HG03108 (cell line): ENCODE results near the gene LAMA2.

Experiments used
- ATAC-seq: cut with Tn5 transposase; IDR thresholded peaks from one replicate; pipeline ENCODE4 v1.9.1; 2021; ENCODE audit warnings: moderate library complexity; ENCODE audit not compliant: unreplicated experiment

The LAMA2 gene

DNA sequence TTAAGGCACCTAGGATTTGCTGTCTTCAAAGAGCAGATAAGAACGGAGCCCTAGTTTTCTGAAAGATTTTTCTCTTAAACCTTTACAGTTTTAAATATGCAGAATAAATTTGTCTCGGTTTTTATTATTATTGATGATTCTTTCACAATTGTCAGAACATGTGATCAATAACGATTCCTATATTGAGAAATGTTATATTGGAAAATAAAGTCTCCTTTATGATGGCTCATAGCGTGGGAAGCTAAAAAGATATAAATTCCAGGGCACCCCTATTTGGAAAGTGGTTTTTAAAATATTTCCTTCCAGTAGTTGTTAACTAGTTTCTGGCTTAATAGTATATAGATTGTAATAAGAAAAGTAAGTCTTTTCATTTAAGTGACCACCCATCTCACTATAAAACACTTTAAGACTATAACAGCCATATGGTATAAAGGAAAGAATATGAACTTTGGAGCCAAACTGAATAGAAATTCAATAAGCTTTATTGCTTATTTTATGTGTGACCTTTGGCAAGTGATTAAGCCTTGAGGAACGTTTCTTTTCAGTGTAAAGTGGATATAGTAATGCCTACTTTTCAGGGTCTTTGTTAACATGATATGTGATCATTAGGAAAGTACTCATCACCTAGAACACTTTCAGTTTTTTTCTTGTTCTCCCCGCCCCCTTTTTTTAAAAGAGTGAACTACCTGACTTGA lies 369.6 kb downstream of the LAMA2 start:
- no peak for ATAC-seq

DNA sequence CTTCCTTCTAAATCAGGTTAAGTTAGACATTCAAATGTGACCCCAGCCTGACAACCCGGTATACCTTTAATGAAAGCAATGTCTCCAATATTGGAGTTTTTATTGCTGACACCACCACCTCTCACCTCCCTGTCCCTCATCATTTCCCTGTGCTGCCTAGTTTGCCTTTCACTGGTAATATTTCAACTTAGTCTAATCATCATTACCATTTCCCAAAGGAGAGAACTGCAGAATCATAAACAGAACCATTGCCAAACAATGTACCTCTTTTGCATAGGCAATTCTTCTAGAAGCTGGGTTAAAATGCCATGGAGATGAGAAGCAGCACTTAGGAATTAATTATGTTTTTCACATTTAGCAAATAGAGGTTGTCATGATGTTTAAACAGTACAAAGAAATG lies 370.3 kb downstream of the LAMA2 start:
- ATAC-seq: no peak

- ATAC-seq: no peak
These were observed 370.8 kb downstream of the LAMA2 start for GRCh38 chr6:129253727-129254126.

DNA sequence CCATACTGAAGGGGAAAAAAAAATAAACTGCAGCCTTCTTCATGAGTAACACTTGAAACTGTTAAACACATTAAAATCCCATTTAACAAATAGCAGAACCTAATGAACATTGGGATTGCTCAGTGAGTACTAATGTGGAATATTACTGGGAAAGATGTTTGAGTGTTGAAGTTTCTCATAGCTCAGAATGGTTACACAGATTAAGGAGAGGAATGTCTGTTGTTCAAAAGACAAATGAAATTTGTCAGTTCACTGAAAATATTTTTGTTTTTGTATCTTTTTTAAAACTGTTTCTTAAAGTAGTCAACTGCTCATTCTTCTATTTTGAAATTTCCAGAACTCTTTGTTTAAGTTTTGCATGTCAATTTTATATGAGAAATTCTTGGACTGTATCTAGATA lies 374.3 kb downstream of the LAMA2 start:
- ATAC-seq: no peak

GRCh38 chr6:129262661-129263060 lies 379.7 kb downstream of the LAMA2 start:
- no peak for ATAC-seq

DNA sequence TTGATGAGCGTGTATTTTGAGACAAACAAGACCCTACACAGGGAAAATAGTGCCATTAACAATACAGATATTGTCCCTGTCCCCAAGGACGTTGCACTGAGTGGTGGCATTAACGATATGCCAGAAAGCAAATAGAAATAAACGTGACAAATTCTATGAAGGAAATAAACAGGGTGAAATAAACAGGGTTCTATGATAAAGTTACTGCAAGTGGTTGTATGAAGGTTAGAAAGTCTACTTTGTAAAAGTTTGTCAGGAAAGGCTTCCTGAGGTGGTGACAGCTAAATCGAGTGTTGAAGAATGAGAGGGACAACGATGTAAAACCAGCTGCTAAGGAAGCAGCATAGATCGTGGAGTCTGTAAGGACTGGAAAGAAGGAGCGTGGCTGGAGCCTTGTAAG lies 380.2 kb downstream of the LAMA2 start:
- no peak for ATAC-seq

- ATAC-seq: no peak
These were observed 381.6 kb downstream of the LAMA2 start for GRCh38 chr6:129264480-129265045.

DNA sequence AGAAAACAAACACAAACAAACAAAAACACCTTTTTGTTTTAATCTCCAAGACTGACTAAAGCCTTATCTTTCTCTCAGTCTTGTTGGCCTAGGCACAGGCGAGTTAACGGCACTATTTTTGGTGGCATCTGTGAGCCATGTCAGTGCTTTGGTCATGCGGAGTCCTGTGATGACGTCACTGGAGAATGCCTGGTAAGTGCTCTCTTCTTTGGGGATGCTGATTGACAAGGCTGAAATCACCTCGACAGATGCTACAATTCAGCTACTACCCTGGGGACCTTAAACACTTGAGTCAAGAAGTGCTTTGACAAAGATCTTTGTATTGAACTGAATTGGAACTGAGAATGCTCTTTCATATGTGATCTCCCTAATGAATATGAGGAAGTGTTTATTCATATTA lies 384.1 kb downstream of the LAMA2 start:
- ATAC-seq: no peak

GRCh38 chr6:129269076-129269475 lies 386.1 kb downstream of the LAMA2 start:
- ATAC-seq: no peak

- ATAC-seq: no peak
These were observed 387.0 kb downstream of the LAMA2 start for GRCh38 chr6:129269891-129270290.

DNA sequence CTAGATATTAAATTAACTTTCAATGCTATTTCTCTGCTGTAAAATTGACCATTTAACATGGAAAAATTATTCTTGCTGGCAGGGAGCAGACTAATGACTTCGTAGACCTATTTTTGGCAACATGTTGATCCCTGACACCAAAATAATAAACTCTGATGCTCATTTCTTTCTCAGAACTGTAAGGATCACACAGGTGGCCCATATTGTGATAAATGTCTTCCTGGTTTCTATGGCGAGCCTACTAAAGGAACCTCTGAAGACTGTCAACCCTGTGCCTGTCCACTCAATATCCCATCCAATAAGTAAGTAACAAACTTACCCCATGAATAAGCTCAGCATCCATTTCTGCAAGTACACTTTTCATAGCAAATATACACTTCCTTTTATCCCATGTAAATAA lies 387.5 kb downstream of the LAMA2 start:
- no peak for ATAC-seq

DNA sequence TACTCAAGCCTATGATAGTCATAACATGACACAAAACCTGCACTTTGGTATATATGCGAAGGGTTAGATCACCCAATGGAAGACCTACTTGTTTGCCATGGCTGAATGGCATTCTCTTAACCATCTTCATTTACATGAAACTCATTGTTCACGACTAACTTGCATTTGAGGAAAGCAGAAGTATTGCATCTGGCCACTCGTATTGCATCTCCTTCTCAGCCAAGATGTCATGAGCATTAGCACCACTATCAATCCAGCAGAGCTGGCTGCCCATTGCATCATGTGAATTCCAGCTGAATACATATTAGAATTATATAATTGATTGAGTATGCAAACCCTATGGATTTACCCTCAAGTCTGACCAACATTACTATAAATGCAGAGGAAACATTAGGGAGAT lies 390.2 kb downstream of the LAMA2 start:
- no peak for ATAC-seq

DNA sequence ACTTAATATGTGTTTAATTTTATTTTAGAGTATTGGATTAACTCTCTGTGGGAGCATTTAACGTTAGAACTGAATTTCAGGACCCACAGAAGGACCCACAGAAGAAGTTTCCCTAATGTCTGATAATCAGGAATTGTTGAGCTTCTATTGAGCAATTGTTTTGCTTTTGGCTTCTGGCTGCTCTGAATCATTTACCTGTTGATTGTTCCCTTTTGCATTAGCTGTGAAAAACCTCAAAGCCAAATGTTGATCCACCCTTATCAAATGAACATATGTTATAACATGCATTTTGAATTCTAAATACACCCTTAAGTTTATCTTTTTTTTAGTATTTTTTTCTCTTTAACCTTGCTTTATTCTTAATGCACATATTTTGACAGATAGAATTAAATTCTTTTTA lies 393.5 kb downstream of the LAMA2 start:
- ATAC-seq: no peak

GRCh38 chr6:129276986-129277385 lies 394.0 kb downstream of the LAMA2 start:
- no peak for ATAC-seq

DNA sequence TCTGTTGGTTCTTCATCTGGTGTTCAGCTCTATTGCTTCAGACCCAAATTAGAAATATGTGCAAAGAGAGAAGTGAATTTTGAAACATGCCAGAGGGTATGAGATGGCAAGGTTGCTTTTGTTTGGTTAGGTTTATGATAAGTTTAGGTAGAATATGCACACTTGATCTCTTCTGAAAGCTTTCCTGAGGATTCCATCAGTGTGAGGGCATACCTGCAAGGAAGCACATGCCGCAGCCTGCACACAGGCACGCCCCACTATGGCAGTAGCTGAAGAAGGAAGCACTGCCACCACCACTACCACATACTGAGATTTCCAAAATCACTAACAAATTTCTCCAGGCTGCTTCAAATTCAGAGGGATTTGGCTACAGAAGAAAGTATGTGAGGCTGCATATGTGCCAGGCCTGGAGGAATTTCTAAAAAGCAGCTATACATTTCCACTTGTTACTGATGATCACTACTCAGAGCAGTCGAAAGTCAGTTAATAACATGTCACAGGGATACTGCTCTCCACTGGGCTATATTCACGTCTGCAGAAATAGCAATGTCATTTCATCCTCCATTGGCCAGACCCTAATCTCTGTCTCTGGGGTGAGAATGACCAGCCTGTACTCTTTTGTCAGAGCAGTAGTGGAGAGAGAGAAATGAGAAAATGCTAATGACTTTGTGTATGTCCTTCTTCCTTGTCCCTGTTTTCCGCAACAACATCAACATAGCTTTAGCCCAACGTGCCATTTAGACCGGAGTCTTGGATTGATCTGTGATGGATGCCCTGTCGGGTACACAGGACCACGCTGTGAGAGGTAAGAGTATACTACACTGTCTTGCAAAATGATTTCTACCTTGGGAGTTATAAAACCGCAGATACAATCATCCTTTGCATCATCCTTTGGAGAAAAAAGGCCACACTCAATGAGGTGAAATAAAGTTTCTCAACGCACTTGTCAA lies 396.7 kb downstream of the LAMA2 start:
- ATAC-seq: no peak

DNA sequence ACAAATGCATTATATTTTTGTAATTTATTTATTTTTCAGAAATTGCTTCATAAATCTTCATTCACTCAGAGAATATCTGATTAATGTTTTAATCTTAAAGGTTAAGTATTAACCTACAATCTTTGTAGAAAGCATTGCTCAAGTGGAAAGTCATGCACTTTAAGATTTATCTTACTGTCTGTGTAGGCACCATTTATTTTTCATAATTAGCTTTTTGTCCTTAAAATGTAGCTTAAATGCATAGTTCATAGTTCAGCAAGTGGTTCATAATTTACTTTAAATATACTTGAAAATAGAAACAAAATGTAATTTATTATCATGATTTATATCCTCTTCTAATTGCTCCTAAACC lies 397.3 kb downstream of the LAMA2 start:
- no peak for ATAC-seq

- no peak for ATAC-seq
These were observed 397.8 kb downstream of the LAMA2 start for GRCh38 chr6:129280749-129281148.

DNA sequence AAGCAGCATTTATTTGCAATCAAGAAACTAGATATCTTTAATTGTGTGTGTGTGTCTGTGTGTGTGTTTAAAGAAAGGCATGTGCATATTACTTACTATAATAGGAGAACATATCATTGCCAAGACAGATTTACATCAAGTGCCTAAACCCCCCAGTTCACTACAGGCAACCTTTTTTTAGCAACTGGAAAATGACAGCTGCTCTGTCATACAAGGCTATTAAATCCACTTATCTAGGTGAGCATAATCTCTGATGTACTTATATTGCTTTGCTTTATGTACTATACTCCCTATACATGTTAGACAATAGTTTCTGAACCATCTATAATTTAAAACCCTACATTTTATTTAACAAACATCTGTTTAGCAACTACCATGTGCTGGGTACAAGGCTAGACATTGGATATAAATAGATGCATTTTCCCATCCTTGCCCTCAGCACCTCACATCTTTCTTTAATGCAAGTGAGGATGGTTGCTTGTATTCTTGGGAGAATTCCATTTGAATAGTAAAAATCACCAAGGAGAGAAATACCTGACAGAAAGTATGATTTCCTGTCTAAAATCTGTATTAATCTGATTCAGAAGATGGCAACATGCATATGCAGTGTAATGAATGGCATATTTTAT lies 398.3 kb downstream of the LAMA2 start:
- no peak for ATAC-seq

- no peak for ATAC-seq
These were observed 399.1 kb downstream of the LAMA2 start for GRCh38 chr6:129282019-129282418.

DNA sequence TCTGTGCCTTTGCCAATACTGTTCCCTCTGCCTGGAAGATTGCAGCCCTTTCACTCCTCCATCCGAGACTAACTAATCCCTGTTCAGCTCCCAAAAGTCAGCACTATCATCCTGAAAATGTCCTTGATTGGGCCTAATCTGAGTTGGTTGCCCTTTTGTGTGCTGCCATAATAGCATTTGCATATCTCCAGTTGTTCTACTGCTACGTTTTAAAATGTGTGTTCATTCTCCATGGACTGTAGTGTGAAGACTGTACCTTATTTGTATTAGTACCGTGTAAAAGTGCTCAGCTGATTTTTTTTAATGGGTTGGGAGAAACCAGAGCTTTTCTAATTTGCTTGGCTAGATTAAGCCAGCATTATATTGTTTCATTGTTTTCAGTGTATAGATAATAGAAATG lies 401.3 kb downstream of the LAMA2 start:
- ATAC-seq: no peak
